NCI-H2196 treated with DMSO at 0.1 percent for 48 hours (cell line): ENCODE measurements around the gene CDC42BPA.

Source experiments
- DNase-seq: peaks from one replicate; lab custom pipeline; 2025; ENCODE audit not compliant: unreplicated experiment; lab: John Stamatoyannopoulos, UW

CDC42BPA gene

DNA sequence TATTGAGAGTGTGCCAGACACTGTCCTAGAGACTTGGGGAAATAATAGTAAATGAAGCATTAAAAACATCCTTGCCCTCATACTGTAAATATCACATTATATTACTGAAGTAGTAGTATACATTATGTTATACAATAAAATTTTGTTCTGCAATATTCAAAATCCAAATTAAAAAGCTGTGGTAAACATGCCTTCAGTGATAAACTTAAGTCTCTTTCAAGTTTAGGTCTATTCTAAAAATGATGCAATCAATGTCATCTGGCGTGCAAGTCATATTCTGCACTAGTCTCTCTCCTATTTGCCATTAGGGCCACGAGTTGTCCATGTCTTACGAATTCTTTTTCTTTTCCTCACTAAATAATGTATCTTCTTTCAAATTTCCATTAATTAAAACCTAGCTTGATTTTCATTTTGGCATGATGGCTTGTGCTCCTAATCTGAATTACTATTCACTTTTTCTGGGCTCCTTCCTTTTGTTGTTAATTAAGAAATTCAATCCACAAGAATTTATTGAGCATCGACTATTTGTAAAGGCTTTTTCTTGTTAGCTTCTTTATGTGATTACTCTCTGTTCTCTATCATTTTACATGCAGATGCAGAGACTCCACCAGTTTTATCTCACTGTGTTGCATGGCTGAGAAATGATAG, 247.5 kb downstream of the CDC42BPA start:
- no peak for DNase-seq

GRCh38 chr1:227069490-227069889, 248.8 kb downstream of the CDC42BPA start:
- no peak for DNase-seq

GRCh38 chr1:227068883-227069282, 249.4 kb downstream of the CDC42BPA start:
- no peak for DNase-seq

DNA sequence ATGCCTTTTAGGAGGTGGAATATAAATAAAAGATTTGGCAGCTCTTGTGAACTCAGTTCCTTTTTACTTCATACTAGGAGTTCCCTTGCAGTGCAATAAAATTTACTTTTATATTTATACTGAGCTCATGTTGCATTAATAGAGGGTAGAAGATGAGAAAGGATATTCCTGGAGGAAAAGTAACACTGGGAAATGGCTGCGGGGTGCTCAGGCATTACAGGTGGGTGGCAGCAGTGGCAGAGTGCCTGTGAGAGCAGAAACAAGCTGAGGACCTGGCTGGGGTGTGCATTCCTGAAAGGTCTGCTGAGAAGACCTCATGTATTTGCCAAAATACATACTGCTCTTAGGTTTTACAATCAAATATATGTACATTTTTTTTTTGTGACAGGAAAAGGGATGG, 251.3 kb downstream of the CDC42BPA start:
- no peak for DNase-seq

DNA sequence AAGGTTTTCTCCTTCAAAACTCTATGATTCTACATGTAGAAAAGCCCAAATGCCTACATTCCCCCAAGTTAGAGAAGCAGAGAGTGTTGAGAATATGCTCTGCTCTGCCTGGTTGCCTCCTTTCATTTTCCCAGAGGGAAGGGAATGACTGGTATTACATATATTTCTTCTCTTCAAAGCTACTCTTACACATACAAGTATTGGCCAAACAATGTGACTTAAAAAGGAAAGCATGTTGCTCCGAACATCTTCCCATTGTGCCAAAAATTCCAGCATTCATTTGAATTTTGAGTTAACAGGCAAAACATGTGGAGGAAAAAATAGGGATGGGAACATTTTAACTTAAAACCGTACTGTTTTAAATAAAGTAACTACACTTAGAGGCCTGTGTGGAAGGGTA, 253.0 kb downstream of the CDC42BPA start:
- no peak for DNase-seq

DNA sequence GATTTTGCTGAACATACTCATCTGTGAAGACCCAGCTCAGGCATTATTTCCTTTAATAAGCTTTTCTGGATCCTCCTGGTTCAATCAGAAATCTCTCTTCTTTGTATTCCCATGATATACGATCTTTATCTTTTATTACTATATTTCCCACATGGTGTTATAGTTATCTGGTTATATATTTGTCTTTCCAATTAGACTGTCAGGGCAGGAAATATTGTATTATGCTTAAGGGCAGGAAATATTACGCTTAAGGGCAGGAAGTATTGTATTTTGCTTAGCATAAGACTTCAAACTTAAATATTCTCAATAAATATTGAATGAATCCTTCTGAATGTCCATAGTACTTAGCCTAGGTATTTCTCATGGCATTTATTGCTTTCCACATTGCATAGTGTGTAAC, 256.0 kb downstream of the CDC42BPA start:
- no peak for DNase-seq

DNA sequence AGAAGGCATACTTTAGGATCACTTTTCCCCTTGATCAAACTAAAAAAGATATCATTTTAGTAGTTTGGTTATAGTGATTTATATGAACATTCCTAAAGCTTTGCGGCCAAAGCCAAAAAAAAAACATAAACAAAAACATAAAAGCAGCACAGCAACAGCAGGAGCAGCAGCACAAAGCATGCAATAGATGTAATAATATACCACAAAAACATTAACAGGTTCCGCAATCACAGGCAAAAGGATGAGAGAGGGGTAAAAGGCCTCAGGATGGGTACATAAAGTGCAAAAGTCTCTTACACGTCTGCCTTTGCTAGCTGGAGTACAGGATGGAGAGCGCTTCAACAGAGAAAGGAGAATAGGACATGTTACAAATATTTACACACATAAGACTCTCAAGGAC, 259.2 kb downstream of the CDC42BPA start:
- no peak for DNase-seq

- no peak for DNase-seq
These were observed 260.0 kb downstream of the CDC42BPA start for GRCh38 chr1:227058321-227058751.

GRCh38 chr1:227049253-227049652, 269.0 kb downstream of the CDC42BPA start:
- no peak for DNase-seq

DNA sequence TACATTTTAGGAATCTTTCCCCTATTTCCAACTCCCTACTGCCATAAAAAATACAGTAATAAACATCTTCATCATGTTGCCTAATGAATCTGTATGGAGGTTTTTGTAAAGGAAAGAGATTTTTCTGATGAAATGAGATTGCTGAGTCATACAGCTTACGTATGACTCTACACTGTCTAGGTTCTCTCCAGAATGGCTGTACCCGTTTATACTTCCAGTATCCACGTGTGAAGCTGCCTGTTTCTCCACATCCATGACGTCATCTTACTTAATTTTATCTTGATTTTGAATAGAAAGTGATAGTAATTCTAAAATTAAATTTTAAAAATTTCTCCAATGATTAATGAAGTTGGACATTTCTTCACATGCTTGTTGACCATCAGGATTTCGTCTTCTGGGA, 274.5 kb downstream of the CDC42BPA start:
- DNase-seq: no peak

- no peak for DNase-seq
These were observed 276.0 kb downstream of the CDC42BPA start for GRCh38 chr1:227042292-227042691.

GRCh38 chr1:227038401-227038800, 279.9 kb downstream of the CDC42BPA start:
- DNase-seq: no peak

DNA sequence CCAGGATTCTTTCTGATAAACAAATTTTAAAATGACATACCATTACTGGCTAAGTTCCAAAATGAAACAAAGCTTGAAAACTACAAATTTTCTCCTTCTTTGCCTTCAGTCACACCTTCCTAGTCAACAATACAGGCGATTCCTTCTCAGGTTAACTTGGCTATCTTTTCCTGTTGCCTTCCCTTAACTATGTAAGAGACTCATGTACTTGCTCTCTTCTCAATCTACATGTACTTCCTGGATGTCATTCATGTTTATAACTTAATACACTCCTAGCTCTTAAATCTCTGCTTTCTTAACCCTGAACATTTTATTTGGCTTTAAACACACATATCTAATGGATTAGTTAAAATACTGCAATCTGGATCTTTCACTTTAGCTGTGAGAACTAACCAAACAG, 281.2 kb downstream of the CDC42BPA start:
- DNase-seq: no peak

GRCh38 chr1:227035316-227035715, 283.0 kb downstream of the CDC42BPA start:
- no peak for DNase-seq

DNA sequence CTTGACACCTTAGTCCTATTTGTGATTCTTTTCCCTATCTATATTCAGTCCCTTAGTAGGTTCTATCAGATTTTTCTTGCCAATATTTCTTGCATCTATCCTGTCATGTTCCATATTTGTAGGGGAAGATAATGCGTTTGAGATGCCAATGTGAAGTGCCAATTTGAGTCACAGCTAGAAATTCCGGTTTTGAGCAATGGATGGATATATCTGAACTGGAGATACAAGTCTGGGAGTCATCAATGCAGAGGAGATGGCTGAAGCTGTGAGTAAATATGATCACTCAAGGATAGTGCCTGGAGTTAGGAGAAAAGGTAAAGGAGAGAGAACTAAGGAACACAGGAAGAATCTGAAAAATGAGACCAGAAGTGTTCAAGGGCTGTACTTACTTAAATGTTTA, 284.4 kb downstream of the CDC42BPA start:
- no peak for DNase-seq

DNA sequence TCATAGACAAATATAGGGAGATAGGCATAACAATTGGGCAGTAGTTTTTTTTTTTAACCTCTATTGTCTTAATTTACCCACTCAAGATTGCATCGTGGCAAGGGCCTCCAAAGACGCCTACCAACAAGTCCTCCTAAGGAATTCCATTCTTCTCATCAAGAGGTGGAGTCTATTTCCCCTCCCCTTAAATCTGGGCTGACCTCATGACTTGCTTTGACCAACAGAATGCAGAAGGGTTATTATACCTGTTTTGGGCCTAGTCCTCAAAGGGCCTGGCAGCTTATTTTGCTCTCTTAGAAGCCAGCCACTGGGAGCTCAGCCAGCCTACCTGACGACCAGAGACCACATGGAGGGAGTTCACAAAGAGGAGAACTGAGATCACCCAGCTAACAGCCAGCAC, 285.9 kb downstream of the CDC42BPA start:
- no peak for DNase-seq

GRCh38 chr1:227016990-227017389, 301.3 kb downstream of the CDC42BPA start:
- DNase-seq: no peak

DNA sequence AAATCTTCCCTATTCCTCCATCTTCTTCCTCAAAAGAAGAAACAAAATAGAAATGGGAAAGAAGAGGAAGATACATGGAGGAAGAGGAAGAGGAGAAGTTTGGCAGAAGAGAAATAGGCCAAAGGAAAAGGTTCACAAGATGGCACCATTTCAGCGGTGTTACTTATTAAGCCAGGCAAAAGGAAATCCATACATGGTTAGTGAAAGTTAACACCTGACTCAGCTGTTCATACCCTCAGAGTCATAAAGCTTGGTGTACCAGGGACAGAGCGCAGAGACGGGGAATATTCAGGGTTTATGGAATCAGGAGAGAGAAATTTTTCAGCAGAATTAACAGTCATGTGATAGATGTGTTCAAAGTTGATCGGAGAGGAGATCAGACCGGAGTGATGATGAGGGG, 307.6 kb downstream of the CDC42BPA start:
- no peak for DNase-seq

GRCh38 chr1:227009937-227010336, 308.4 kb downstream of the CDC42BPA start:
- no peak for DNase-seq

DNA sequence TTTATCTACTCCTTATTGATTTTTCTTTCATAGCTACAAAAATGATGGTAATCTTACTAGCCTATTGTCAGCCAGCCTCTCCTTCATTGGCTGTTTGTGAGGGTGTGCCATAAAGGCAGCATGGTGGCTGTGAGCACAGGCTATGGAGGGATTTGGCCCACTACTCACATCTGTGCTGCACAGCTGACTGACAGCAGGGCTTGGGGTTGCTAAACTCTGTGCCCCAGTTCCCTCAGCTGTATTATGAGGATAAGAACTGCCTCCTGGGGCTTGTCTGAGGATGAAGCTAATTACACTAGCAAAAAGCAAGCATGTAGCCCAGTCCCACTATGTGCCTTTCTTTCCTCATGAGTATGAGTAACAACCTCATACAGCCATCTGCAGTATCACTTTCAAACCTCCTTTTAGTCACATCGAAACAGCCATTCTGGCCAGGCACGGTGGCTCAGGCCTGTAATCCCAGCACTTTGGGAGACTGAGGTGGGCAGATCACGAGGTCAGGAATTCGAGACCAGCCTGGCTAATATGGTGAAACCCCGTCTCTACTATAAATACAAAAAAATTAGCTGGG, 312.0 kb downstream of the CDC42BPA start:
- no peak for DNase-seq

DNA sequence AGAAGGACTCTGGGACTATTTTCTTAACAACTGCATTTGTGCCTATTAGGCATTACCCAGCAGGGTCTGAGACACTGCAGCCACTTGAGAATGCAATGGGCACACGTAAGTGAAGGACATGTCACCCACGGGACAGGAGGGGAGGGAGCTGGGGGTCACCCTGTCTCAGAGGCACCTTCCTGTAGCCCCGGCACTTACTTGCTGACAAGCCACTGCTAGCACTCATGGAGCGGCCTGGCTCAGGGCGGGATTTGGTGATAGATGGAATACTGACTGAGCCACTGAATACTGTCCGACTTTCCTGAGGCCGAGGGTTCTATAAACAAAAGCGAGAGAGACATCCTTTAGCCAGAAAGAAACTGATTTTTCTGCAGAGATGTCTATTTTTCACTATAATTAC, 313.5 kb downstream of the CDC42BPA start:
- DNase-seq: no peak

- DNase-seq: no peak
These were observed 315.1 kb downstream of the CDC42BPA start for GRCh38 chr1:227003165-227003564.

DNA sequence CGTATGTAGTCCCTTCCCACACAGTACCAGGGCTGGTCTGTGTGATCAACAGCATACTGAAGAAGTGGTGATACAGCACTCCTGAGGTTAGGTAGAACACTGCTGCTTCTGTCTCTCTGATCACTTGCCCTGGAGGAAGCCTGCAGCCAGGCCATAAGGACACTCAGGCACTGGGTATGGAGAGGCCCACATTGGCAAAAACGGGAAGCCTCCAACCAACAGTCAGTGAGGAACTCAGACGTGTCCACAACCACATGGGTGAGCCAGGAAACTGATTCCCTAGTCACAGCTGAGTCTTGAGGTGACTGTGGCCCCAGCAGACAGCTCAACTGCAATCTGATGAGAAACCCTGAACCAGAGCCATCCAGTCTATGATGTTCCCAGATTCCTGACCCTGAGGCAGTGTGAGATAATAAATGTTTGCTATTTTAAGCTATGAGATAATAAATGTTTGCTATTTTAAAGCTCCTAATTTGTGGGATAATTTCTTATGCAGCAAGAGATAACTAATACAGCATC, 315.7 kb downstream of the CDC42BPA start:
- DNase-seq: no peak
